Adrenal gland (tissue), 5 donors: ENCODE measurements around the gene SLC20A1.
A peak's percentile ranks its signal among the peaks of the same experiment; 100 is the strongest.

Experiments used
- CTCF ChIP-seq, 6 experiments: fragments of 450-650 bp in 4 of 6; fragments of 200-600 bp in 2 of 6; sonication (generic) in 1 of 6; IDR thresholded peaks; 1 replicate in 5 of 6; 2 replicates in 1 of 6; pipeline versions ENCODE4 v1.5.1 to v1.8.0; 2016 to 2021; ENCODE audit warnings: antibody characterized with exemption in 6 of 6, mild to moderate bottlenecking in 2 of 6, moderate library complexity in 1 of 6
- POLR2A ChIP-seq, 2 donors: fragments of 450-650 bp; IDR thresholded peaks; one replicate each; pipeline ENCODE4 v1.6.1; 2017; ENCODE audit warnings: antibody characterized with exemption in 2 of 2, mild to moderate bottlenecking in 2 of 2, moderate library complexity in 1 of 2
- donor health status: DM: no; HTN: no; CAD: no.

- peak in 1 of 6 experiments; percentile 6 for TF ChIP-seq CTCF (IDR thresholded peaks at IDR 0.05)
- TF ChIP-seq POLR2A (IDR thresholded peaks at IDR 0.05) = no peak
These were observed 39.6 kb downstream of the SLC20A1 start for GRCh38 chr2:112685271-112685884.
